Ishikawa (cell line): ENCODE results near the gene GPR25.

Source experiments
- CEBPB ChIP-seq: IDR thresholded peaks from 2 replicates; pipeline ENCODE4 v1.6.1; 2012
- CREB1 ChIP-seq: IDR thresholded peaks from 2 replicates; pipeline ENCODE4 v1.6.1; 2012; ENCODE audit warnings: low read depth
- EGR1 ChIP-seq: IDR thresholded peaks from 2 replicates; pipeline ENCODE4 v1.6.1; 2012
- EP300 ChIP-seq: IDR thresholded peaks from 2 replicates; pipeline ENCODE4 v1.6.1; 2012; ENCODE audit warnings: borderline replicate concordance
- FOXM1 ChIP-seq: IDR thresholded peaks from 2 replicates; pipeline ENCODE4 v1.6.1; 2012; ENCODE audit warnings: low read depth, borderline replicate concordance
- MAX ChIP-seq: IDR thresholded peaks from 2 replicates; pipeline ENCODE4 v1.6.1; 2012
- NFIC ChIP-seq: IDR thresholded peaks from 2 replicates; pipeline ENCODE4 v1.6.1; 2012
- RAD21 ChIP-seq: IDR thresholded peaks from 2 replicates; pipeline ENCODE4 v1.6.1; 2012; ENCODE audit warnings: low read depth
- REST ChIP-seq: IDR thresholded peaks from 2 replicates; pipeline ENCODE4 v1.6.1; 2012; ENCODE audit warnings: low read depth, mild to moderate bottlenecking
- TAF1 ChIP-seq: IDR thresholded peaks from 2 replicates; pipeline ENCODE4 v1.6.1; 2012; ENCODE audit warnings: low read depth, mild to moderate bottlenecking
- TCF12 ChIP-seq: IDR thresholded peaks from 2 replicates; pipeline ENCODE4 v1.6.1; 2012; ENCODE audit warnings: low read depth
- TEAD4 ChIP-seq: IDR thresholded peaks from 2 replicates; pipeline ENCODE4 v1.6.1; 2012
- USF1 ChIP-seq: IDR thresholded peaks from 2 replicates; pipeline ENCODE4 v1.6.1; 2012
- YY1 ChIP-seq: IDR thresholded peaks from 2 replicates; pipeline ENCODE4 v1.6.1; 2012; ENCODE audit warnings: low read depth
- ZBTB7A ChIP-seq: IDR thresholded peaks from 2 replicates; pipeline ENCODE4 v1.6.1; 2012; ENCODE audit warnings: low read depth

GPR25 gene

GRCh38 chr1:200885623-200886402 is 13.0 kb downstream of the GPR25 start:
- TF ChIP-seq USF1 = no peak
- TF ChIP-seq CEBPB = no peak
- no peak for TF ChIP-seq NFIC
- TF ChIP-seq RAD21 = no peak
- no peak for TF ChIP-seq EP300
- no peak for TF ChIP-seq MAX
- TF ChIP-seq TCF12 = no peak
- TF ChIP-seq TAF1 = no peak
- no peak for TF ChIP-seq CREB1

- TF ChIP-seq EP300 (no peak), CREB1 (no peak), MAX (no peak), ZBTB7A (no peak), TCF12 (no peak), NFIC (no peak), FOXM1 (no peak), EGR1 (no peak), YY1 (no peak), CEBPB (no peak), TEAD4 (no peak), REST (no peak), RAD21 (no peak), USF1 (no peak), TAF1 (no peak)
Measured at GRCh38 chr1:200886594-200886993, 13.8 kb downstream of the GPR25 start.

- TF ChIP-seq USF1 (no peak), ZBTB7A (no peak), YY1 (no peak), TCF12 (no peak), TEAD4 (no peak), EGR1 (no peak), CEBPB (no peak), NFIC (no peak), FOXM1 (no peak), REST (no peak), MAX (no peak), TAF1 (no peak), EP300 (no peak)
Measured at GRCh38 chr1:200887036-200887435, 14.3 kb downstream of the GPR25 start.

GRCh38 chr1:200887772-200888348 is 15.1 kb downstream of the GPR25 start:
- TF ChIP-seq ZBTB7A = no peak
- no peak for TF ChIP-seq TCF12
- no peak for TF ChIP-seq YY1
- no peak for TF ChIP-seq TAF1
- TF ChIP-seq MAX = no peak
- no peak for TF ChIP-seq REST
- TF ChIP-seq FOXM1 = no peak
- TF ChIP-seq RAD21 = no peak
- no peak for TF ChIP-seq EP300
- no peak for TF ChIP-seq CEBPB
